Sigmoid colon (tissue), 4 donors: ENCODE results near the gene PRKG1.

Source experiments
- CTCF ChIP-seq, 4 experiments: fragments of 450-650 bp in 3 of 4; fragments of 200-600 bp in 1 of 4; IDR thresholded peaks; one replicate each; pipeline ENCODE4 v1.5.1; 2016 to 2019; ENCODE audit warnings: antibody characterized with exemption in 4 of 4, mild to moderate bottlenecking in 3 of 4, moderate library complexity in 2 of 4
- EP300 ChIP-seq, 4 donors: sonication (generic); formaldehyde crosslinking; IDR thresholded peaks; one replicate each; pipeline ENCODE4 v1.6.1; 2017; ENCODE audit warnings: antibody characterized with exemption in 4 of 4
- POLR2A ChIP-seq, 2 donors: fragments of 450-650 bp; IDR thresholded peaks; one replicate each; pipeline ENCODE4 v1.6.1; 2016; ENCODE audit warnings: antibody characterized with exemption in 2 of 2, mild to moderate bottlenecking in 2 of 2, moderate library complexity in 2 of 2
- POLR2AphosphoS5 ChIP-seq, 4 donors: sonication (generic); formaldehyde crosslinking; IDR thresholded peaks; one replicate each; pipeline ENCODE4 v1.6.1; 2017; ENCODE audit warnings: antibody characterized with exemption in 4 of 4

- TF ChIP-seq CTCF (IDR thresholded peaks at IDR 0.05) (no peak), POLR2A (IDR thresholded peaks at IDR 0.05) (no peak), EP300 (IDR thresholded peaks at IDR 0.05) (no peak), POLR2AphosphoS5 (IDR thresholded peaks at IDR 0.05) (no peak)
Observed at GRCh38 chr10:52250510-52250909, 1176.2 kb downstream of the PRKG1 start.
